Caki2 (cell line): Measurements from ENCODE around the gene FAM193B. TPM values are rescaled to one million over a fixed set of nuclear protein-coding genes. Genes with fewer than 3 reads are reported as not detected.

ENCODE experiments used
- DNase-seq: peaks from one replicate; pipeline ENCODE4 v3.0.0-alpha.2; 2015; ENCODE audit warnings: low read depth
- in situ Hi-C: cut with HindIII; loops from 2 replicates; pipeline ENCODE4 v1.10.0; 2016; ENCODE audit warnings: low sequenced_read_pairs, low pct_unique_long_range_greater_than_20kb, mixed read lengths
- total RNA-seq: library from RNA; depleted of rRNA; stranded (reverse); fragments of >200 nt; shearing (Covaris generic); gene quantifications from 2 replicates; pipeline ENCODE4 v1.2.3, GENCODE V29; 2014; ENCODE audit warnings: low replicate concordance

FAM193B gene
- total RNA-seq, 1 experiment from 2014 or later: 29.2 TPM

- in situ Hi-C loops: no loop called here
- DNase-seq: no peak
Measured at GRCh38 chr5:177483994-177484901, 70.1 kb downstream of the FAM193B start.

DNA sequence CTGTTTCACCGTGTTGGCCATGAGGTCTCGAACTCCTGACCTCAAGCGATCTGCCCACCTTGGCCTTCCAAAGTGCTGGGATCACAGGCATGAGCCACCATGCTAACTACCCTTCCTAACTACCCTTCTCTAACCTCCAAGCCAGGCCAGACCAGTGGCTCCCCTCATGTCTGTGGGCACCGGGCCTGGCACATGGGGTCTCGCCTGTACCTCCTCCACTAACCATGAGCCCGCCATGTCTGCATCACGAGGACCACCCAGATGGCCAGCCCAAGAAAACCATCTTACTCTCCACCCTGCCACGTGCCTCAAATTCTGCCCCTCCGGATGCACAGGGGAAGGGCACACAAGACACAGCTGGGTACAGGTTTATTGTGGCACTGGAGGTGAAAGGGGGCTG is 71.3 kb downstream of the FAM193B start:
- no peak for DNase-seq
- in situ Hi-C loops: no loop called here

- no peak for DNase-seq
- in situ Hi-C loops: no loop called here
Measured at GRCh38 chr5:177482359-177482795, 72.0 kb downstream of the FAM193B start.

- in situ Hi-C loops: no loop called here
- DNase-seq: no peak
Measured at GRCh38 chr5:177479774-177480173, 74.6 kb downstream of the FAM193B start.

GRCh38 chr5:177478711-177479646 is 75.4 kb downstream of the FAM193B start:
- in situ Hi-C loops: no loop called here
- DNase-seq: no peak

DNA sequence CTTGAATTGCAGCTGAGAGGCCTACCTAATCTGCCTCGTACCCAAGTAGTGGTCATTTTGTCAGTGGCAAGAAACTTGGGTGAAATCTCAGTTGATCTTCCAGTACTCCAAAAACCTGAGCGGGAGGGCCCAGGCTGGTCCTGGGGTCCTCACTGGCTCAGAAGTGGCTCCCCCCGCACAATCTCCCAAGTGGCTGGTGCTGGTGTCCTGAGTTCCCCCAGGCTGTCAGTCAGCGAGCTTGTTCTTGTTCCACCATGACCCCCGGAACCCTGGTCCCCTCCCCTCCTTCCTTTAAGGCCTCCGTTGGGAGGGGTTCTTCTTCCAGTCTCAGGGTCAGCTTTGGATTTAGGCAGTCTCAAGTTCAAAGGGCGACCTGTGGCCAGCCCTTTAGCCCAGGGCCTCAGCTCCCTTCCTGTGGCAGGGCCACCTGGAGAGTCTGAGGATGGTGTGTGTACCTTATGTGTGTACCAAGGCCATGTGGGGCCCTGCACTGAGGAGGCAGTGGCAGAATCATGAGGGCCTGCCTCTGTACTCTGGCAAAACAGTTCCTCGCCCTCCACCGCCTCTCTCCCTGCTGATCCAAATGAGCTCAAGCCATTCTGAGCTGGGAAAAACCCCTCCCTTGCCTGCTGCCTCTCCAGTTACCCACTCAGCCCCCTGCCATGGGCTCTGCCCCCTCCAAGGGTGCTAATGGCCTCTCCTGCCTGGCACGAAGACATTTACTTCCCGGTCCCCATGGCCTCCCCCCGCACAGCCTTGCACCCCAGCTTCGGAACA is 76.5 kb downstream of the FAM193B start:
- in situ Hi-C loops: no loop called here
- DNase-seq: no peak

GRCh38 chr5:177476531-177477233 is 77.7 kb downstream of the FAM193B start:
- DNase-seq: no peak
- in situ Hi-C loops: no loop called here

DNA sequence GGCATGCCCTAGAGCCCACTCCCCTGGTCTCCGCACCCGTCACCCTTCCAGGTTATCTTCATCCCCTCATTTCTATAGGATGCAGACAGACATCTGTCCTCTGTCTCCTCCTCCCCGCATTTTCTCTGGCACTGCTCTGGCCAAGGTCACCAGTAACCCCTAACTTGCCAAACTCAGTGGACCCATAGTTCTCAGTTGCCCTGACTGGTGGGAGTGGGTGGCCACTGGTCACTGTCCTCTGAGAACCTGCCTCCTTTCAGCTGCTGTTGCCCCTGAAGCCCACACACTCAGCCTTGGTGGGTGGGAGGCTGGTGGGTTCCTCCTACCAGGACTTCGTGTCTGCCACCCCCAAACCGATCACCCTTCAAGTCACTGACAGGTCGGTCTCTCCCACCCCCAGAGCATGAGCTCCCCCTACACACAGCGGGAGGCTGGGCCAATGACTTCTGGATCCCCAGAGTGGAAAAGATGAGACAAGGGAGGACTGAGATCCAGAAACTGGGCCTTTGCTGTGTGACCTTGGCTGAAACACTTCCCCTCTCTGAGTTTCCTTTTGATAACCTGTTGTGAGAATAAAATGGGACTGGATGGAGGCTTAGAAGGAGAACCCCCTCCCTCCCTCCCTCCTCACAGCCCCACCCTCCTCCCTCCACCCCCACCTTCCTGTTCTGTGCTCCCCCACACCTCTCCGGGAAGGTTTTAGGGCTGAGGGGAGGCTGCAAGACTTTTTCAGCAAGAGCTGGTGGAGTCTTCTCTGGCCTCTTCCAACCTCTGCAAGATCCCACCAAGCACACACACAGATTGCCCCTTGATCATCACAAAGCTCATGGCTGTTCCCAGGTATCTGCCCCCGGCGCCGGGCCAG is 78.6 kb downstream of the FAM193B start:
- no peak for DNase-seq
- in situ Hi-C loops: no loop called here

DNA sequence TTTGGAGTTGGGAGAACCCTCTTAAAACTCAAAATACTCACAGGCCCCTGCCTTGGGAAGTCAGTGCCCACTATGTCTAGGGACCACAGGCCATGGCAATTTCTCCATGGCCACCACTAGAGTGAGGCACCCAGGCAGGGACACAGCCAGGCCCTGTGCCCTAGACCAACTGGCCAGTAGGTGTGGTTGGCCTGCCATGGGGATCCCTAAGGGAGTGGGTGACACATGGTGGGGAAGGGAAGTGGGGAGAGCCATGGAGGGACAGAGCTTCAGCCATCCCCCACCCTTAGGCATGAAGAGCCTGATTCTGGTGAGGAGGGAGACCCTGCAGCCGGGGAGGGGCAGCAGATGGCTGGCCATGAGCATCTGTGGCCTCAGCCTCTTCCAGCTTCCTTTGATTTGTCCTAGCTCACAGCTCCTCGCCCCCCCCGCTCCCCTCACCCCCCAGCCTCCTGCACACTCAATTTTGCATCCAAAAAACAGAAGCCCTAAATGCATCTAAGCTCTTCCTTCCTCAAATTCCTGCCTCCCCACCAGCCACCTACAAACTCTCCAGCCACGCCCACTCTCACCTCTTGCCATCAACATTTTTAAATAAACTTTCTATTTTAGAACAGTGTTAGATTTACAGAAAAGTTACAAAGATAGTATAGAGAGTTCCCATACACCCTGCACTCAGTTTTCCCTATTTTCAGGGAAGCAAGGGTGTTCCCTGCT is 79.4 kb downstream of the FAM193B start:
- DNase-seq: no peak
- in situ Hi-C loops: no loop called here

DNA sequence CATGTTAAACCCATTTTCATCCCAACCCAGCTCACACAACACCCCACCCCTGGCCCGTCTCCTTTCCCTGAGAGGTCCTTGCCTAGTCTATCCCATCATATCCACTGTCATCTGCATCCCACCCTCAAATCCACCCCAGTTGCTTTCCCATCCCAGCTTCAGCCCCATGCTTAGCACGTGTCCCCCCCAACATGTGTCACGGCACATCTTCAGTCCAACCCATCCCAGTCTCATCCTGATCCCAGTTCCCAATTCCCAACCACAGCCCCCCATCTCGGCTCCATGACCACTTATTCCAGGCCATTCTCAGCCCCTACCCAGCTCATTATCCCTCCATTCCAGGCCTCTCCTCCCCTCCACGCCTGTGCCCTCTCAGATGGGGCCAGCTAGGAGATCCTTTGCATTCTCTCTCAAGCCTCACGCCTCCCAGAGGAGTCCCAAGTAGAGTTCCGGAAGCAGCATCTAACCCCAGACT is 80.3 kb downstream of the FAM193B start:
- DNase-seq: no peak
- in situ Hi-C loops: no loop called here

DNA sequence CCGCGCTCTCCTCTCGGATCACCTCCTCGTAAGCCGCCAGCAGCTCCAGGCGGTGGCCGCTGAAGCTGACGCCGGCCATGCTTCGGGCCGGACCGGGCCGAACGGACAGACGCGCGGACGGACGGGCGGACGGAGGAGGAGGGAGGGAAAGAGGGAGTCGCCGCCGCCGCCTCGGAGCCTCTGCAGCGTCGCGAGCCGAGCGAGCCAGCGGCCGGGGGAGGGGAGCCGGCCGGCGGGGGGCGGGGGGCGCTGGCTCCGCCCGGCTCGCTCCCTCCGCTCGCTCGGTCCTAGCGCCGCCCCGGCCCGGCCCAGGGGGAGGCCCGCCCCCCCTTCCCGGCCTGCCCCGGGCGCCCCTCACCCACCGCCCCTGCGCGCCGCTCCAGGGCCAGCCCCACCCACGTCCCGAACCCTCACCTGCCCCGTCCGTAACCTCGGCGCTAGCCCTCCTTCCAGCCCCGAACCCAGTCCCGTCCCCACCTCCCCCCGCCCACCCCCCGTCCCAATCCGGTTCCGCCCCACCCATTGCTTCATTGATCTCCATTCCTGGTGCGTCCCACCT is 80.8 kb downstream of the FAM193B start, which contains the start of gene DBN1:
TSS of gene DBN1 (minus strand) at position 192 of the 559 bp plus-strand sequence. CDS start at position 79, 113 bp downstream.
- DNase-seq: no peak
- in situ Hi-C loops: no loop called here

- in situ Hi-C loops: no loop called here
- DNase-seq: no peak
Measured at GRCh38 chr5:177472460-177473442, 81.6 kb downstream of the FAM193B start.

GRCh38 chr5:177471610-177472356 is 82.6 kb downstream of the FAM193B start:
- no peak for DNase-seq
- in situ Hi-C loops: no loop called here
